ENCODE measurements around the gene FGF7. TPM values are rescaled to one million over a fixed set of nuclear protein-coding genes. Genes with fewer than 3 reads are reported as not detected.
"Not testable (repeated sequence)": the region's sequence is repeated elsewhere in the genome, so short reads cannot be mapped to it uniquely, and the experiment has no call there.

FGF7 gene
- 2.0 and 3.2 TPM in 2 replicates for total RNA-seq (2014; rRNA removed; shearing (Covaris generic))

- peak; percentile 55 for DNase-seq (ENCODE audit: low read depth)
These were observed at the start of gene FGF7 for GRCh38 chr15:49423021-49423420. FGF7 (plus strand) TSS chr15:49423242; CDS start chr15:49424298, 1,056 bp downstream.

- DNase-seq (ENCODE audit: low read depth) = peak; percentile 5
These were observed 43.0 kb upstream of the FGF7 start for GRCh38 chr15:49379996-49380395.

GRCh38 chr15:49380912-49381311 lies 42.1 kb upstream of the FGF7 start:
- peak; percentile 17 for DNase-seq (ENCODE audit: low read depth)

GRCh38 chr15:49382394-49382793 lies 40.6 kb upstream of the FGF7 start:
- DNase-seq (ENCODE audit: low read depth) = no peak

GRCh38 chr15:49383266-49383665 lies 39.8 kb upstream of the FGF7 start:
- DNase-seq (ENCODE audit: low read depth) = no peak

GRCh38 chr15:49387471-49387870 lies 35.6 kb upstream of the FGF7 start:
- no peak for DNase-seq (ENCODE audit: low read depth)

GRCh38 chr15:49402515-49403296 lies 20.3 kb upstream of the FGF7 start:
- not testable (repeated sequence) for DNase-seq (ENCODE audit: low read depth)

- DNase-seq (ENCODE audit: low read depth) = no peak
These were observed 16.5 kb upstream of the FGF7 start for GRCh38 chr15:49406352-49407118.

- no peak for DNase-seq (ENCODE audit: low read depth)
These were observed 12.4 kb upstream of the FGF7 start for GRCh38 chr15:49410641-49411040.

- peak; percentile 23 for DNase-seq (ENCODE audit: low read depth)
These were observed 10.2 kb upstream of the FGF7 start for GRCh38 chr15:49412797-49413196.

GRCh38 chr15:49415149-49415548 lies 7.9 kb upstream of the FGF7 start:
- DNase-seq (ENCODE audit: low read depth) = no peak

- peak; percentile 75 for DNase-seq (ENCODE audit: low read depth)
These were observed 7.4 kb upstream of the FGF7 start for GRCh38 chr15:49415638-49416037.

- no peak for DNase-seq (ENCODE audit: low read depth)
These were observed 4.2 kb upstream of the FGF7 start for GRCh38 chr15:49418811-49419210.

GRCh38 chr15:49421991-49422390 lies 1.1 kb upstream of the FGF7 start:
- DNase-seq (ENCODE audit: low read depth) = peak; percentile 75

GRCh38 chr15:49423901-49424550 lies 984 bp downstream of the FGF7 start:
- DNase-seq (ENCODE audit: low read depth) = no peak

GRCh38 chr15:49424954-49425353 lies 1.9 kb downstream of the FGF7 start:
- no peak for DNase-seq (ENCODE audit: low read depth)

GRCh38 chr15:49427372-49427771 lies 4.3 kb downstream of the FGF7 start:
- DNase-seq (ENCODE audit: low read depth) = no peak

- DNase-seq (ENCODE audit: low read depth) = no peak
These were observed 5.5 kb downstream of the FGF7 start for GRCh38 chr15:49428409-49429095.

GRCh38 chr15:49430046-49430445 lies 7.0 kb downstream of the FGF7 start:
- no peak for DNase-seq (ENCODE audit: low read depth)

GRCh38 chr15:49435174-49435573 lies 12.1 kb downstream of the FGF7 start:
- DNase-seq (ENCODE audit: low read depth) = no peak

- no peak for DNase-seq (ENCODE audit: low read depth)
These were observed 13.7 kb downstream of the FGF7 start for GRCh38 chr15:49436751-49437150.

All from RPMI7951 (cell line).